Measurements from ENCODE around the gene PRCD.
A peak's percentile ranks its signal among the peaks of the same experiment; 100 is the strongest.

The PRCD gene

DNA sequence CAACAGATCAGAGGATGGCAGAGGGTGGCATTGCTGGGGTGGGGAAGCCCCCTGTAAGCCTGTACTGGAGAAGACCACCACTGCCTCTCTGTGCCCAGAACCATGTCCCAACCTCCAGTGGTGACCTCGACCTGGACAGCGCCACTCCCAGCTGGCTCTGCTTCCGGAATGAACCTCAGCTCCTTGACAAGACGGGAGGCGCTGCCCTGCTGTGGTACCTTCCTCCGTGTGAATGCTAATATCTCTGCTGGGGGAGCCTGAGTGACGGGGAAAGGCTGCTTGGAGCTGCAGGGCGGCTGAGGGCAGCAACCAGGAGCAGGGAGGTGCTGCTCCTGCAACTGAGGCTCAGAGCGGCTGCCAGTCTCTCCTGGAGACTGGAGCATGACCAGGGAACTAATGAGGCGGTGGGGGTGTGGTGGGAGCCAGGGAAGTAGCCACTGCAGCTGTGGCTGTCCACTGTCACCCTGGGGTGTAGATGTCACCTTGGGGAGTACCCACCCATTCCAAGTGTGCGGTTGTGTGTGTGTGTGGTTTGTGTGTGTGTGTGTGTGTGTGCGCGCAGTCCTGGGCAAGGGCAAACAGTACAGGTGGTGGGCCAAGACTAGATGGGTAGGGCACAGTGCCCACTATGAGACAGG, 6.2 kb downstream of the PRCD start:
- ChIA-PET CTCF (interaction anchor here (0.7 to 4.8 kb wide), 19 partner anchors 10 to 239 kb away, joined by 3 to 53 read pairs (median 4); partner anchors contain the start of gene ST6GALNAC2), POLR2A (no interaction called here)
- TF ChIP-seq CTCF (IDR thresholded peaks at IDR 0.05; ENCODE audit: control extremely low read depth, extremely low read depth, low read depth, missing control alignments) = no peak
- no peak for DNase-seq (ENCODE audit: extremely low spot score)

- TF ChIP-seq CTCF (IDR thresholded peaks at IDR 0.05; ENCODE audit: control extremely low read depth, extremely low read depth, low read depth, missing control alignments) = no peak
- DNase-seq (ENCODE audit: extremely low spot score) = no peak
- ChIA-PET POLR2A (no interaction called here), CTCF (interaction anchor here (0.7 to 4.8 kb wide), 20 partner anchors 11 to 240 kb away, joined by 3 to 53 read pairs (median 4); partner anchors contain the start of gene ST6GALNAC2)
These were observed 6.8 kb downstream of the PRCD start for GRCh38 chr17:76546556-76547182.

- peak; percentile 55 for TF ChIP-seq CTCF (IDR thresholded peaks at IDR 0.05; ENCODE audit: control extremely low read depth, extremely low read depth, low read depth, missing control alignments)
- peak; percentile 72 for DNase-seq (ENCODE audit: extremely low spot score)
- ChIA-PET CTCF (interaction anchor here (0.9 to 4.8 kb wide), 16 partner anchors 10 to 240 kb away, joined by 3 to 53 read pairs (median 4); partner anchors contain the start of gene ST6GALNAC2), POLR2A (no interaction called here)
These were observed 7.4 kb downstream of the PRCD start for GRCh38 chr17:76547183-76547641.

- POLR2A ChIA-PET = no interaction called here
- CTCF ChIA-PET = interaction anchor here (1.0 to 4.8 kb wide), 11 partner anchors 10 to 89 kb away, joined by 3 to 53 read pairs (median 4); no protein-coding TSS in a partner anchor
- TF ChIP-seq CTCF (IDR thresholded peaks at IDR 0.05; ENCODE audit: control extremely low read depth, extremely low read depth, low read depth, missing control alignments) = no peak
- DNase-seq (ENCODE audit: extremely low spot score) = no peak
These were observed 7.9 kb downstream of the PRCD start for GRCh38 chr17:76547642-76548202.

GRCh38 chr17:76548378-76549214, 8.8 kb downstream of the PRCD start:
- CTCF ChIA-PET = interaction anchor here (0.9 to 1.6 kb wide), 4 partner anchors 9 to 38 kb away, joined by 3 to 5 read pairs (median 4); no protein-coding TSS in a partner anchor
- no peak for TF ChIP-seq CTCF (IDR thresholded peaks at IDR 0.05; ENCODE audit: control extremely low read depth, extremely low read depth, low read depth, missing control alignments)
- POLR2A ChIA-PET = no interaction called here
- DNase-seq (ENCODE audit: extremely low spot score) = no peak

GRCh38 chr17:76549215-76549518, 9.3 kb downstream of the PRCD start:
- no peak for TF ChIP-seq CTCF (IDR thresholded peaks at IDR 0.05; ENCODE audit: control extremely low read depth, extremely low read depth, low read depth, missing control alignments)
- no peak for DNase-seq (ENCODE audit: extremely low spot score)
- ChIA-PET POLR2A (no interaction called here), CTCF (interaction anchor here (0.9 to 1.6 kb wide), 3 partner anchors 8 to 26 kb away, joined by 3 to 5 read pairs (median 4); no protein-coding TSS in a partner anchor)
